ENCODE measurements around the gene TOGARAM2.

The TOGARAM2 gene

DNA sequence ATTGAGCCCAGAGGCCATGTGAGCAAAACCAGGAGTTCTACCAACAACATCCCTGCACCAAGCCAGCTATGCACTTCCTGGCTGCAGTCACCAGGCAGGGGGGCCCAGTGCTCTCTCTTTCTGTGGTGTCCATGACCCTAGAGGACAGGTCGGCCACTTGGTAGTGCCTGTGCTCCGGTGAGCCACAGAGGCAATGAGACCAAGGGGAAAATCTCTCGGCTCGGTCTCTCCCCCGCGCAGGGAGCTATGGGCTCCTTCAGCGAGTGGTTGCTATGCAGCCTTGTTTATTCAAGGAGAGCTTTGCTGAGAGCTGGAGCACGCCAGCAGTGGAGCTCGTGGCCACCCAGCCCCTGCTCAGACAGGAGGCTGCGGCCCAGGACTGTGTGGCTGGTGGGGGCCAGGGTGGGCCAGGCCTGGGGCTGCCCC lies at the start of gene TOGARAM2:
TOGARAM2 (plus strand) TSS at position 283 of the 426 bp plus-strand sequence. CDS start 13,537 bp downstream, outside the sequence.
- DNase-seq, result no peak

DNA sequence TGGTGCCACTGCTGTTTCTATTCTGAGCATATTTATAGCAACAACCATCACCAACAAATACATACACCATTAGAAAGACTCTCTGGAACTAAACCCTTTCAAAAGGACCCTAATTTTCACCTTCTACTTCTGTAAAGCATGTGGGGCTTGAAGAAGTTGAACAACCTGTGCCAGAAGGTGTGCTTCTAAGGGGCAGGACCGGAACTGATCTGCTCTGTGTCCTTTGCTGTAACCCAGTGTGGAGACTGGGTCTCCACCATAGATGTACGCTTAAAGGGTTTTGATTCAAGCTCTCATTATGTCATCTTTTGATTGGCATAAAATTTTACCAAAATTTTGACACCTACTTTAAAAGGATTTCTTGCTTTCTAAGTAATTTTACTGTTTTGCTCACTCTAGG lies 46.3 kb upstream of the TOGARAM2 start:
- no peak for DNase-seq

DNA sequence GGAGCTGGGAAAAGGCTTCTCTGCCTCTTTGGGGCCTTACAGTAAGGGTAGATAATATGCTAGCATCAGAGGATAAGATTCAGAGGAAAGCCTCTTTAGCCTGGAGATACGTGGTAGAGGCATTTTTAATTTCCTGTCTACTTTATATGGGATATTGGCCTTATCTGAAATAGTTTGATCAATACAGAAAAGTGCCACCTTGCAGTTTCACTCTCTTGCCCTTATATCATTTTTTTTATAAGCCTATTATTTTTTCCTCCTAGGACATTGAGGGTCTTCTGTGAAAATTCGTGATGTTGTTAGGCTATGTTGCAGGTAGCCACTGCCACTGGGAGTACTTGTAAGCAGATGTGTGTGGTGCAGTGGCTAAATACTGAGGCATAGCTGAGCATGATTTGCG lies 40.1 kb upstream of the TOGARAM2 start:
- no peak for DNase-seq

DNA sequence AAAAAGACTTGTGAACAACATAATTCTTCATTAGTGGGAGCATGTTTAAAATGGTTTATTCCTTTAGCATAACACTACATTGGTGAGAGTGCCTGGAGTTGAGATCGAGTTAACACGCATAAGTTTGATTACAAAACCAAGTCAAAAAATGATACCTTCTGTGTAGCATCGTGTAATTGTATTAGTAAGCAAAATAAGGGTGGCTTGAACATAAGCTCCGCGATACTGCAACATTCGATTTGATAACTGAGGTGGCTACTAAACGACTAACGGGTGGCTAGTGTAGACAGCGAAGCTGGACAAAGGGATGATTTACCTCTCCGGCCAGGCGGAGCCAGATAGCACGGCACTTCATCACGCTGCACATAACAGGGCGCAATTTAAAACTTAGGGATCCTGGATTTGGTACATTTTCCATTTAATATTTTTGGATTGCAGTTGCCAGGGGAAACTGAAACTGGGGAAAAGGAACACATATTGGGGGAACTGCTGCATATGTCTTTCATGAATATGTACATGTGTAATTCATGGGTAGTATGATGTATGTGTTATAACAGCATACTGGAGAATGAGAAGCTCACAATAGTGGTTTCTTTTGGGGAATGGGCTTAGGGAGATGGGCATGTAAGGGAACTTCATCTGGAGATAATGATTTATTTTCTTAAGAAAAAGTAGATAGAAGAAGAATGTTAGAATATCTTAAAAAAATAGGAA lies 36.4 kb upstream of the TOGARAM2 start:
- DNase-seq, result no peak

DNA sequence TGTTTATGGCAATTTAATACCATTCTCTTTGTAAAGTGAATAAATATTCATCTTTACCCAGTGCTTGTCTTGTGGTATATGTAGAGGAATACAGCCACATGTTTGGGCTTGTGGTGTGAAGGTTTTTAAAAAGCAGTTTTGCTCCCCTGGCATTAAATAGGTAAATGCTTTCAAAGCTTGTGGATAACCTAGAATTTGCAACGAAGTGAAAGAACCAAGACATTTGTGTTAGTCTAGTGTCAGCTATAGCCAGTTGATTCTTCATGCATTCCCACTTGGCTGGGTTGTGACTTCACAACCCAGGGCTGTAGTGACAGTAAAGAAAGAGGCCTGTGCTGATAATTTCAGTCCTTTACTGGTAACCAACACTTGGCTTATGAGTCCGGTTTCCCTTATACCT lies 32.9 kb upstream of the TOGARAM2 start:
- no peak for DNase-seq

DNA sequence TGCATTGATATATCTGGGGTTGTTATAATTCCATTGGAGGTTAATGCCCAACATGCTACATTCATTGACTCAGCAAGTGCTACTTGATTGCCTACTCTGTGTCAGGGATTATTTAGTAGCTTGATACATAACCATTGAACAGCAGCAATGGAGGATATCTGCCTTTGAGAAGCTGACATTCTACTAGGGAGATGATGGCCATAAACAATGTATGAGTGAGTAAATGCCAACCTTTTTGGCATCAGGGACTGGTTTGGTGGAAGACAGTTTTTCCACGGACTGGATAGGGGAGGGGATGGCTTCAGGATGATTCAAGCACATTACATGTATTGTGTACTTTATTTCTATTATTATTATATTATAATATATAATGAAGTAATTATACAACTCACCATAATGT lies 31.9 kb upstream of the TOGARAM2 start:
- no peak for DNase-seq

DNA sequence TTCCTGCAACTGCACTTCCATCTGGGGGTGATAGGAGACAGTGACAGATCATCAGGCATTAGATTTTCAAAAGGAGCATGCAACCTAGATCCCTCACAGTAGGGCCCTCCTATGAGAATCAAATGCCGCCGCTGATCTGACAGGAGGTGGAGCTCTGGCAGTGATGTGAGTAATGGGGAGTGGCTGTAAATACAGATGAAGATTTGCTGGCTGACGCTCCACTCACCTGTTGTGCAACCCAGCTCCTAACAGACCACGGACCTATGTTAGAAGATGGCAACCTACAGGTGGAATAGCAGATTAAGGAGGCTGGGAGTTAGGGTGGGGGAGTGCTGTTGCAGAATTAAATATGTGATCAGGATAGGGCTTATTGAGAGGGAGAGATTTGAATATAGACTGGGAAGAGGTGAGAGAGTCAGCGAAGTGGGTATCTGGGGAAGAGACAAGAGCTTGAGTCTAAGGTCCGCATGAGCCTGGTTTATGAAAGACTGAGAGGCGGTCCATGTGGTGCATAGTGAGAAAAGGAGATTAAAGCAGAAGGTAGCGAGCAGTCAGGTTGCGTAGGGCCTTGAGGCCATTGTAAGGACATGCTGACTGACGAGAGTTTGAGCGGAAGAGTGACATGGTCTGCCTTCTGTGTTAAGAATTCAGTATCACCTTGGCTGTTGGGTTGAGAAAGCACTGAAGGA lies 31.3 kb upstream of the TOGARAM2 start:
- DNase-seq, result no peak

DNA sequence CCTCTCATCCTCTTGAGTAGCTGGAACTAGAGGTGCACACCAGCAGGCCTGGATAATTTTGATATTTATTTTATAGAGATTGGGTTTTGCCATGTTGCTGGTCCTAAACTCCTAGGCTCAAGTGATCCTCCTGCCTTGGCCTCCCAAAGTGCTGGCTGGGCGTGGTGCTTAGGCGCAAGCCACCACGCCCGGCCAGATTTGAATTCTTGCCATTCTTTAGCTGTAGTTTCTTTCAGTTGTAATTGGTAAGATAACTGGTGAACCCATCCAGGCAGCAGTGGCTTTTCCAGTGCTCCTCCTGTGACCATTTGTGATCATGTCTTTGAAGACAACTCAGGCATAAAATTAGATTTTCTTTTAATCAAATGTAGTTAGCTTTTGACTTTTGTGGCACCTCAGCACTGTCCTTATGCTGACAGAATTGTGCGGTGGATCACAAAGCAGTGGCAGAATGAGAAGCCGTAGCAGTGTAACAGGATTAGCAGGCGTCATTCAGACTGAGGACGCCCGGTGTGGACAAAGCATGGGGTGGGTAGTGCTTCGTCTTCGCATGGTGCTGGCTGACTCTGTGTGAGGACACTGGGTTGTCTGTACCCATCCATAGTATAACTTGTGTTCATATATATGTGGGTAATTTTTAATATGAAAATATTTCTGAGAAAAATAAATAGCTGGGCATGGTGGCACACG lies 30.0 kb upstream of the TOGARAM2 start:
- DNase-seq, result no peak

DNA sequence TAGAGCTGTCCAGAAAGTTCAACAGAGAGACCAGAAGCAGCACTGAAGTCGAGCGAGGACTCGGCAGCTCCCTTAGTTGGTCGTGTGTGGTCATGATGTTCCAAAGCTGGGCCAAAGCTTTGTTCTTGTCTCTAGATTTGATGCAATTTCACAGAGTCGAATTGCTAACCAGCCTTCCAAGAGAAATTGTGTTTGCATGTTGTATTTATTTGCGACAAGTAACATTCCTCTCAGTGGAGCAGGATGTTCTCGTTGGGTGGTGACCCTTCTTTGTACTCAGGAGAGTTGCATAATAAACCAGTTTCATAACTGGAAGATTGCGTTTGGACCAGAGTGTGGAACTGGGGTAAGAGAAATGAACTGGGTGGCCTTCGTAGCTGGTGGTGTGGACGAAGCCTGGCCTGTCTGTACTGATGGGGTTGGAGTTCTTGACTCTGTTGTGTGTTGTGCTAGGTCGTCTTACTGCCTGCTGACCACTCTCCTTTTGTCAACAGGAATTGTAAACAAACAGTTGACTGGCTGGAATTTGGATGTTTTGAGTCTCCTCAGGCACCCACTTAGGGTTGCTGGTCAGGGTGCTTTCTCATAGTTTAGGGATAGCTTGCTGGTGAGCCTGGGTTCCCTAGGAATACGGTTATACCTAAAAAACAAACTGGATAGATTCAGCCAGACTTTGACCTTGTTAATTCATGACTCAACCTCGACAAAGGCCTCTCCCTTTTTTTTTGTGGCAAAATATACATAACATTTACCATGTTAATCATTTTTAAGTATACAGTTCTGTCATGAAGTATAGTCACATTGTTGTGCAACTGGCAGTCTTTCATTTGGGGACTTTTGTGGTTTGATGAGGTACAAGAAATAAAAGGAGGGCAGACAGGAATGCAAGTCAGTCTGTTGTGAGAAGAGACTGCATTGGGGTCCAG lies 28.9 kb upstream of the TOGARAM2 start:
- no peak for DNase-seq

DNA sequence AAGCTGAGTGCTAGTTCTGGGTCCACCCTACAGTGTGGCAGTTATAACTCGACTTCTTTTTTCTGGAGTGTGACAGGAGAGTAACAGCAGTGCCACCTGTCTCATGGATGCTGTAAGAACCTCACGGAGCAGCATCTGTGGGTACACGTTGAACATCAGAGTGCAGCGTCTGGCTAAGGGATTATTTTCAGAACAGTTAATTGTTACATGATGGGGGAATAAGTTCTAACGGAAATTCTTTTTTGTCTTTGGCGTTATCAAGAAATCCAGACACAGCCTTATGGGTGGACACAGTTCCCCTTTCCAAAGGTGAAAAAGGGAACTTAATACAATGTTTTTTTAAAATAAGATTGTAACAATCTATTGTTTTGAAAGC lies 28.3 kb upstream of the TOGARAM2 start:
- DNase-seq, result no peak

DNA sequence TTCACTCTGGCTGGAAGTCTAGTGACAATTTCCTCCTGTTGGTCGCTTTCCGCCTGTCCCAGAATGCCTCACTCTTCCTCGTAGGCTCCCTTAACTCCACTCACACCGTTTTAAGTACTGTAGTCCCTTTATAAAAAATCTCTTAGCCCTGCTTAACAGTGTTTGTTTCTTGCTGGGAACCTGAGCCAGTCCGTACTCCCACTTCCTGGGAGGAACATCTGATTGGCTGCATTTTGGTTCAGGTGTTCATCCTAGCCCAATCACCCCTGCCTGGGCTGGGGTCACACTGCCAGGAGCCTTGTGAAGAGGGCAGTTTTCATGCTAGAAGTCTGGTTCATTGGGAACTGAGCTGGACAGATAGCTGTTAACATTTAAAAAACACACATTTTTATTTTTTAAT lies 25.6 kb upstream of the TOGARAM2 start:
- no peak for DNase-seq

DNA sequence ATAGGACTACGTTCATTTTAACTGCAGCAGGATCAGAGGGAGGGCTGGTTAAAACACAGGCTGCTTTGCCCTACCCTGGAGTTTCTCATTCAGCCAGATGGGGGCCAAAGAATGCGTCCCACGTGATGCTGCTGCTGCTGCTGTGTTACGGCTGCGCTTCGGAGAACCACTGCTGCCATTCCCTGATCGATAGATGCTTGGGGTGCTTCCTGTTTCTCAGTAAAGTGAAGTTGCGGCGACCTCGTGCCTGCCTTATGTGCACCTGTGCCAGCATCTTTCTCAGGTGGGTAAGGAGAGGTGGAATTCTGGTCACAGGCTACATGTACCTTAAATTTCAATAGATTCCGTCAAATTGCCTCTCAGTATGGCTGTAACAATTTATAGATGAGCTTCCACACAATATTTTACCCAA lies 24.7 kb upstream of the TOGARAM2 start:
- DNase-seq, result no peak

DNA sequence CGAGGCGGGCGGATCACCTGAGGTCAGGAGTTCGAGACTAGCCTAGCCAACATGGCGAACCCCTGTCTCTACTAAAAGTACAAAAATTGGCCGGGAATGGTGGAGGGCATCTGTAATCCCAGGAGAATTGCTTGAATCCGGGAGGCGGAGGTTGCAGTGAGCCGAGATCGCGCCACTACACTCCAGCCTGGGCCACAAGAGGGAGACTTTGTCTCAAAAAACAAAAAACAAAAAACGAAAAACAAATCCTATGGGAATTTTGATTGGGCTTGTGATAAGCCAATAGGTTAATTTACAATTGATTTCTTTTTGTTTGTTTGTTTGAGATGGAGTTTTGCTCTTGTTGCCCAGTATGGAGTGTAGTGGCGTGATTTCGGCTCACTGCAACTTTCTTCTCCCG lies 24.2 kb upstream of the TOGARAM2 start:
- DNase-seq, result no peak

DNA sequence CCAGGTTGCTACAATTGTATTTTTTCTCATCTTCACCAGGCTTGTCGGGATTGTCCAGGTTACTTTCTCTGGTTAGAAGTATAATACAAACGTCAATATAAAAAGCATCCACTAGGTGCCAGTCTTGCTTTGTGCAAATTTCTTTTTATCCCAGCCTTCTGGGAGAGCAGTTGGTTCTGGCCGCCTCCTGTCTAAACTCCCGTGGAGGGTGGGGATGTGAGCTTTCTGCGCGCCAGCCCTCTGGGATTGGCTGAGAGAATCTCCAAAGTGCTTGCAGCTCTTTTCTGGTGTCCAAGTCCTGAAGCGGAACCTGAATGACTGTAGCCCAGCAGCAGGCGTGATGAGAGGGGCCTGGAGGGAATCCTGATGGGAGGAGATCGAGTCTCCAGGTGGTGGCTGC lies 22.4 kb upstream of the TOGARAM2 start:
- peak; percentile 1 to 30 for DNase-seq

DNA sequence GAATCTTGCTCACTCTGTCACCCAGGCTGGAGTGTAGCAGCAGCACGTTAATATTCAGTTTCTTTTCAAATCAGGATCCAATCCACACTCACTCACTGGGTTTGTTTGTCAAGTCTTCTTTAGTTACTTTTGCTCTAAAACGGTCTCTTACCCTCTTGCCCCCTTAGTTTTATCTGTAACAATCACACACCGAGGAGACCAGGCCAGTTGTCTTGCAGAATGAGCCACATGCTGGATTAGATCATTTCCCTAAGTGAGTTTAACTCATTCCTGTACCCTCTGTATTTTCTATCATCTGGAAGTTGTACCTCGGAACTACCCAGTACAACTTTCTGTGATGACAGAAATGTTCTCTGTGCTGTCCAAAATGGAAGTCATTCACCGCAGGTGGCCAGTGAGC lies 20.7 kb upstream of the TOGARAM2 start:
- DNase-seq, result no peak

DNA sequence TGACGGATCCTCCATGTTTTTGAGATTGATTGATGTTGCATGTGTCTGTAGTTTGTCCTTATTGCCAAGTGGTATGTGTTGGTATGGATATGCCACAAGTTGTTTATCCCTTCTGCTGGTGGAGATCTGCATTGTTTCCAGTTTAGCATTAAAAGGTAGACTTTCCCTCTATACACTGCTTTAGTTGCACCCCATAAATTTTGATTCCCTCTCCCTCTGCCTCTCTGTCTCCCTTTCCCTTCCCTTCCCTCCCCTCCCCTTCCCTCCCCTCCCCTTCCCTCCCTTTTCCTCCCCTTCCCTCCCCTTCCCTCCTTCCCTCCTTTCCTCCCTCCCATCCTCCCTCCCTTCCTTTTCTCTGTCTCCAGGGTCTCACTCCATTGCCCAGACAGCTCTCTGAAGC lies 18.6 kb upstream of the TOGARAM2 start:
- no peak for DNase-seq

DNA sequence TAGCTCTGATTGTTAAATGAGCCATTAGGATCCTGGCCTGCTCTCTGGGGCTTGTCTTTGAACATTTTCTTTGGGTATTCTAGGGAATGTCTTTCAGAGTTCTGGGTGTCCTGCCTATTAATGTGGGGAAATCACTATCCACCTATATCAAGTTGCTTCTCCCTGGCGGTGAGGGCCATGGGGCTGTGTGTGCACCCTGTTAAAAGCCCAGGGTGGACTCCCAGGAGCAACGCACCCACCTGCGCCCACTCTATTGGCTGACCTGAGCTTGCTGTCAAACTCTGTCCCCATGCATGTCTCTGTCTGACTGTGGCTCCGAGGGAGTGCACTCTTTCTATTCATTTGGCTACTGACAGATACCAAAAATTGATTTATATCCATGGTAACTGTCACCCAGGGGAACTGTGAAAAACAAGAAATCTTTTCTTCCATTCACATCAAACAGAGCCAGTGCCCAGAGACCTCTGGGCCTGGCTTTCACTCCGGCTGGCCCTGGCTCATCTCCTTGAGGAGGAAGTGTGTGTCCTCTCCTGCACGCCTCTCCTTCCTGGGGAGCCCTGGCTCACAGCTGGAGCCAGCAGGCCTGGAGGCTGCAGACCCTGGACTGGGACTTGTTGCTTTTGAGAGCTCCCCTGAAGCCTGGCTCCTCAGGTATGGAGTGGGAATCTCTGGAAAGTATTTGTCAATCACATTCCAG lies 10.5 kb upstream of the TOGARAM2 start:
- DNase-seq, result no peak

DNA sequence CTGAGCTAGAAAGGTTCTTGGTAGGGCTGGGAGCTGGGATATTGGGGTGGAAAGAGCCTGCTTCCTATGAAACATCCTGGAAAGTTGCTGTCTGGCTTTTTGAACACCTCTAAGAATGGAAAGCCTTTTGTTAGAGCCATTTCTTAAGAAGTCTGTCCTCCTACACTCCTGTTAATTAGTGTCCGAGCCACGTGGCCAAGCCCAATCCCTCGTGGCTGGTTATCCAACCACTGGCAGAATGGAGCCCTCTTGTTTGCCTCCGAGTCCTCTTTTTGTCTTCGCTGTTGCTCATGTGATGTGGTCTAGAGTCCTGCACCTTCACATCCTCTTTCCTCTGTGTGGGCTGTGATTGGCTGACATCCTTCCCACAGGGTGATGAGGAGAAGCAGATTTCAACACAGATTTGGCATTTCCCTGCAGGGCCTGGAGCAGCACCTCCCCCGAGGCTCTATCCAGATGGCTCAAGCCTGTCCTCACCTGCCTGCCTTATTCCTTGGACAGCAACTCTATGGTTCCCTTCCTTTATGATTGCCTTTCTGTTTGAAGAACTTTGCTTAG lies 8.2 kb upstream of the TOGARAM2 start:
- DNase-seq, result no peak

DNA sequence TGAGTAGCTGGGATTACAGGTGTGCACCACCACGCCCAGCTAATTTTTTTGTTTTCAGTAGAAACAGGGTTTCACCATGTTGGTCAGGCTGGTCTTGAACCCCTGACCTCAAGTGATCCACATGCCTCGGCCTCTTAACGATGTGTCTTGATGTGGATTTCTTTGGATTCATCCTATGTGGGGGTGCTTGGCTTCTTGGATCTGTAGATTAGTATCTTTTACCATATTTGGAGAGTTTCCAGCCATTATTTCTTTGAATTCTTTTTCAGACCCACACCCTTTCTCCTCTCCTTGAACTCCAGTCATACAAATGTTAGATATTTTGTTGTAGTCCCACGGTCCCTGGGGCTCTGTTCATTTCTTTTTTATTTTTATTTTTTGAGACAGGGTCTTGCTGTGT lies 6.8 kb upstream of the TOGARAM2 start:
- no peak for DNase-seq

DNA sequence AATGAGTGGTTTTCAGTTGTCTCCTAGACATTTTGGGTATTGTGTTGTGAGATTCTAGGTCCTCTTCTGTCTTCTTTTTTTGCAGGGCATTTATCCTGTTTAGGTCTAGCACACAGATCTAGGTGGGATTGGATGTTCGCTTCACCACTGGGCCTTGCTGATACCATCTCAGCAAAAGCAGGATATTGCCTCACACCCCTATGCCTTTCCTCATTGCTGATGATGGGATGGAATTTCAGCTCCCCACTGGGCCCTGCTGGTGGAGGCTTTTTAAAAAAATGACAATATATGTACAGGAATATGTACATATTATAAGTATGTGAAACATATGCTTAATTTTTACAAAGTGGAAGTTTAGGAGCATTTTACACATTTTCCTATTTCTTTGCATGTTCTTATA lies 5.4 kb upstream of the TOGARAM2 start:
- no peak for DNase-seq

DNA sequence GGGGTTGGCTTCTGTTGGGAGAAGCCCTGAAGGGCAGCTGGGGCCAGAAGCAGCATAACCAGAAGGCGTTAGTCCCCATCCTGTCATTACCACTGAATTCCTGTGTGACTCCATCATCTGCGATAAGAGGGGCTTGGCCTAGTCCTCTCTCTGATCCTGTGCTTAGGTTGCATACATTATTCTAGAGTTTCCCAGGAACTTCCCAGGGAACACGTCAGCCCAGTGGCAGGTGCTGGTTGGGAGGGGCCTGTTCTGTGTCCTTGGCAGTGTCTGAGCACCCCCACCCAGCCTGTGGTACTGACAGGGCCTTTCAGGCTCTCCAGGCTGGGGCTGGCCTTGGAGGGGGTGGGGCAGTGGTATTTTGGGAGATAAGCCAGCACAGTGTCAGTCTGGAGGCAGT lies 4.5 kb upstream of the TOGARAM2 start:
- no peak for DNase-seq
